ENCODE data around the gene PIEZO1.

Gene PIEZO1

DNA sequence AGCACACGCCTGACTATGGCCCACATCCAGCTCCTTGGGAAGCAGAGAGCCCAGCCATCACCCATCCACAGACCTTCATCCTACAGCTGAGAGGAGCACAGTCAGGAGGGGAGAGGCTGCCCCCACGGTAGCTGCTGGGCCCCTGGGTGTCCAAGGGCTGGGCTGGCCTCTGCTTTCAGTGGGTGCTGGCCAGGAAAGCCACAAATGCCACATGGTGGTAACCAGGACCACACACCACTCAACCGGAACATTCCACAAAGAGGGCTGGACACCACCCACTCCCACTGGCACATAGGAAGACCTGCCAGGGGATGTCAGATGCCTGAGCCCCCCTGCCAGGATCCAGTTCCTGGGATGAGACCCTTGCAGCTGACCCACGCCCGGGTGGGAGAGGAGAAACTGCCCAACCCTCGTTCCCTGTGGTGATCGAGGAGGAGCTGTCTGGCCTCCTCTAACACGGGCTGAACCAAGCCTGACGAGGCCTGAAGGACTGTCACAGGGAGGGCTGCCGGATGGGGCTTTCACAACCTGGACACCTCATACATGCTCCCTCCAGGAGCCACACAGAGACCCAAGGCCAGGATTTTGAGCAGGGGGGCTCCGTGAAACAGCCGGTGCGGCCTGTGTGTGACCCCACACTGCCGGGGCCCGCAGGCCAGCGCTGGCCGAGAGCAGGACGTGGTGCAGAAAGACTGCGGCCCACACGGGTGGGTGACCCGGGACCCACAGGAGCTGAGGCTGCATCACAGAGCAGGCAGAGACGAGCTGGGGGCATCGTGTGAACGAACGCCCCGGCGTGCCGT is 30.7 kb downstream of the PIEZO1 start:
- no peak for DNase-seq (ENCODE audit: low read depth, low spot score)

DNA sequence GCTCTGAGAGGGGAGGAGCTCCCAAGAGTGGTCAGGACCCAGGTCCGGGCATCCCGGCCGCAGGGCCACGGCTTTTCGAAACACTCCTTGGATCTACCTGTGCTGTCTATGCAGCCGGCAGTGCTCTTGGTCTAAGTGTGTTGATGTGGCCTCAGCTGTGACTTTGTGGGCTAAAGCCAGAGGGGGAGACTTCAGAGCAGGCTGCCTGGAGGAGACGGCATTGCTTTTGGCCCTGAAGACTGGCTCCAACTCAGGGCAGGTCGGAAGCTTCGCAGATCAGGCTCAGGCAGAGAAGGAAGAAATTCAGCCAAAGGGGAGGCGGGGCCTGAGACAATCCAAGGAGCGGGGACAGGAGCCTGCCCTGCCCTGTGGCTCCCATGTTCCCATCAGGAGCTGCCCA is 31.4 kb downstream of the PIEZO1 start:
- DNase-seq (ENCODE audit: low read depth, low spot score) = no peak

DNA sequence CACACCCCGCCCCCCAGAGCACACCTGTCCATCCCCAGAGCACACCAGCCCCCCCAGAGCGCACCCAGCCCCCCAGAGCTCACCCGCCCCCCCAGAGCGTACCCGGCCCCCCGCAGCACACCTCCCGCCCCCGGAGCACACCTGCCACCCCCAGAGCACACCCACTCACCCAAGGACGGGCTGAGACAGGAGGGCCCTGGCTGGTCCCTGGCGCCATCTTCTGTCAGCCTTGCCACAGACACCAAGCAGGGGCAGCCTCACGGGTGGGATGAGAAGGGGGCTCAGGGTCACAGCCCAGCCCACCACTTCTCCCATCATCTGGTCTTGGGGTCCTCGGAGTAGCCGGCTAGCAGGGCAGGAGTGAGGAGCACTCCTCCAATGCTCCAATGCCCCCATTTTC is 31.8 kb downstream of the PIEZO1 start:
- no peak for DNase-seq (ENCODE audit: low read depth, low spot score)

DNA sequence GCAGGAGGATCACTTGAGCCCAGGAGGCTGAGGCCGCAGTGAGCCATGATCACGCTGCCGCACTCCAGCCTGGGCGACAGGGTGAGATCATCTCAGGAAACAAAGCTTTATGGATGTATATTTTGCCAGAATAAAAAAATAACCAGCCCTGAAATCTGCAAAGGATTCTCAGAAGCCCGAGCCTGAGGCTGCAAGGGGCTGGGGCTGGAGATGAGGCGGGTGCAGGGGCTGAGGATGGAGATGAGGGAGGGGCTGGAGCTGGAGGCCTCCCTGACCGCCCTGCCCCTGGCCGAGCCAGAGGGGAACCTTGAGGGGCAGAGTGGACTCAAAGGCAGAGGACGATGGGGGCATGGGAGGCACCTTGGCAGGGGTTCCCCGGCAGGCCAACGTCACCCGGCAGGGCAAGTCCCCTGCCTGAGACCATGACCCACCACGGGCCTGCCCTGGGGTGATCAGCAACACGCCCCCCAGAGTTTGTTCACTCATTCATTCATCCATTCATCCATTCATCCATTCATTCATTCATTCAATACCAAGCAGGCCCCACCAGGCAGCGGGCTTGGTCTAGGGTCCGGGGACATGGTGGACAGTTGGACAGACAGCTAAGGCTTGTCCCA is 32.5 kb downstream of the PIEZO1 start:
- no peak for DNase-seq (ENCODE audit: low read depth, low spot score)

DNA sequence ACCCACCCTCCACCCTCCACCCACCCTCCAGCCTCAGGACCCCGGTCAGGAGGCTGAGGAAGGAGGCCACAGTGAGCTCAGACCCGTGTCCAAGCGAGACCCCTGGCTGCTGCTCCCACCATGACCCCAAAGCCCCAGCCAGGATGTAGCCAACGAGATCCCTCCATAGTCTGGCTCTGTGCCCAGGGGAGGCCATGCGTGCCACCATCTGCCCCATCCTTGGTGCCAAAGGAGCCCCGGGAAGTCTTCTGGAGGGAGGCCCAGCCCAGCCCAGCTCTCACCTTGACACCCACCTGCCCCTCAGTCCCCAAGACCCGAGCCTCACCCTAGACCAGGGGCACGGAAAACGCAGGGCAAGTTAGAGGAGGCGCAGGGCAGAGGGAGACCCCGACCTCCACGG is 34.2 kb downstream of the PIEZO1 start:
- no peak for DNase-seq (ENCODE audit: low read depth, low spot score)

DNA sequence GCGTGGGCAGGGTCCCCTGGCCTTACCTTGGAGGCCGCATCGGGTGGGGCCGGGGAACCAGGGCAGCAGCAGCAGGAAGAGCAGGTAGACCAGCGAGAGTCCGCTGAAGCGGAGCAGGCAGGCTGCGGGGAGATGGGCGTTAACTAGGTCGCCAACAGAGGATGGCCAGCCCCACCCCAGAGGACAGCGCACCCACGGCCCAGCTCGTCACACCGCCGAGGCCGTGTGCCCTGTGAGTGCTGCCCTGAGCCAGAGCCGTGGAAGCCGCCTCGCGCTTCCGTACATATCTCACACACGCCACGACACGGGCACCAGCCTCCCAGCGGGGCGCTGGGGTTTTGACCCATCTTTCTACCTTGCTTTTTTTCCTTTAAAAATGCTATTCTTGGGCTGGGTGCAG is 35.7 kb downstream of the PIEZO1 start:
- no peak for DNase-seq (ENCODE audit: low read depth, low spot score)

DNA sequence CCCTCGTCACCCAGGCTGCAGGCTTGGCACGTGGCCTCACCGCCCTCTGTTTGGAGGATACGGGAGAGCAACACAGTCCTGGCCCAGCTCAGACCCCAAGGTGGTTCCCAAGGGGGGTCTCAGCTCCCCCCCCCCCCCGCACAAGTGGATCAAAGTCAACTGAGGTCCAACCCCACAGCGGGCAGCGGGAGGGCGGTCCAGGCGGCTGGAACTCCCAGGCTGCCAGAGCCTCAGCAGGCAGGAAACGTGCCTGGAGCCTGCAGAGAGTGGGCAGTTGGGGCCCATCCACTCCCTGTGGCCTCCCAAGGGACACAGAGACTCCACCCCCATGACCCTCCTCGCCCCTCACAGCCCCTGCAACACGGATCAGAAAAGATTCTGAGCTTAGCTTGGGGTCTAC is 36.7 kb downstream of the PIEZO1 start:
- no peak for DNase-seq (ENCODE audit: low read depth, low spot score)

DNA sequence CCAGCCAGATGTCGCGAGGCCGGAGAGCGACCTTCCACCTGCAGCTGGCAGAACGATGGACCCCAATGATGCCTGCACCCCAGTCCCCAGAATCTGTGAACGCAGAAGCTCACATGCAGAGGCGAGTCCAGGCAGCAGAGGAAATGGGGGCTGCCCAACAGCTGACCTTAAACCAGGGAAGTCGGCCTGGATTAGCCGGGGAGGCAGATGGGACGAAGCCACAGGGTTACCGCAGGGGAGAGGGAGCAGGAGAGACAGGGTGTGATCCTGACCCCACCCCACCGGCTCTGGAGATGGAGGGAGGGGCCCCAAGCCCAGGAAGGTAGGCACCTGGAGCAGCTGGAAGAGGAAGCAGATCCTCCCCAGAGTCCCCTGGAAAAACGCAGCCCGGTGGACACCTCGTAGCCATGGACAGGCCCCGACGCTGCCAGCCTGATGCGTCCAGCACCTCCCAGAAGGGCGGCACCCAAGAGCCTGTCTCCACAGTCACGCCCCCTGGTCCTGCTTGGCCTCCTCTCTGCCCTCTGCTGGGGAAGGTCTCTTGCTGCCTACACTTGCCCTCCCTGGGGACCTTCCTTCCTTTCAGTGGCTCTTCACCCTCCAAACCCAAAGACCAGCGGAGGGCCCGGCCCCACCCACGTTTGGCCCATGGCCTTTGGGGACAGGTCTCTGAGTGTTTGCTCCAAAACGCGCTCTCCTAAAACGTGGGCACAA is 37.3 kb downstream of the PIEZO1 start:
- DNase-seq (ENCODE audit: low read depth, low spot score) = peak; percentile 82

DNA sequence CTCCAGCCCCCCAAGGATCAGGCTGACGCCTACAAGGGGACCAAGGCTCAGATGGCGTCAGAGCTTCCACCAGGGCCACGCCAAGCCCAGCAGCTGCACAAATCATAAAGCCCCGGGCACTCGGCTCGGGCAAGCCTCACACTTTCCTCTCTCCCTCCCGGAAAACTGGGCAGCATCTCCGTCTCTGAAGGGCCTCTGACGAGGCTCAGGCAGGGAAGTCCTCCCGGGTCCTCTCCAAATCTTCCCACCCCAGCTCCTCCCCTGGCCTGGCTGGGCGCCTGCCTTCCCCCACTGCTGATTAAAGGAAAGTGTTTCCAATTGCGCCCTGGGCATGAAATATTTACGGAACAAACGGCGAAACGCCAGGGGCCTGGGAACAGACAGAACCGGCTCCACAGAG is 38.5 kb downstream of the PIEZO1 start:
- DNase-seq (ENCODE audit: low read depth, low spot score) = no peak

DNA sequence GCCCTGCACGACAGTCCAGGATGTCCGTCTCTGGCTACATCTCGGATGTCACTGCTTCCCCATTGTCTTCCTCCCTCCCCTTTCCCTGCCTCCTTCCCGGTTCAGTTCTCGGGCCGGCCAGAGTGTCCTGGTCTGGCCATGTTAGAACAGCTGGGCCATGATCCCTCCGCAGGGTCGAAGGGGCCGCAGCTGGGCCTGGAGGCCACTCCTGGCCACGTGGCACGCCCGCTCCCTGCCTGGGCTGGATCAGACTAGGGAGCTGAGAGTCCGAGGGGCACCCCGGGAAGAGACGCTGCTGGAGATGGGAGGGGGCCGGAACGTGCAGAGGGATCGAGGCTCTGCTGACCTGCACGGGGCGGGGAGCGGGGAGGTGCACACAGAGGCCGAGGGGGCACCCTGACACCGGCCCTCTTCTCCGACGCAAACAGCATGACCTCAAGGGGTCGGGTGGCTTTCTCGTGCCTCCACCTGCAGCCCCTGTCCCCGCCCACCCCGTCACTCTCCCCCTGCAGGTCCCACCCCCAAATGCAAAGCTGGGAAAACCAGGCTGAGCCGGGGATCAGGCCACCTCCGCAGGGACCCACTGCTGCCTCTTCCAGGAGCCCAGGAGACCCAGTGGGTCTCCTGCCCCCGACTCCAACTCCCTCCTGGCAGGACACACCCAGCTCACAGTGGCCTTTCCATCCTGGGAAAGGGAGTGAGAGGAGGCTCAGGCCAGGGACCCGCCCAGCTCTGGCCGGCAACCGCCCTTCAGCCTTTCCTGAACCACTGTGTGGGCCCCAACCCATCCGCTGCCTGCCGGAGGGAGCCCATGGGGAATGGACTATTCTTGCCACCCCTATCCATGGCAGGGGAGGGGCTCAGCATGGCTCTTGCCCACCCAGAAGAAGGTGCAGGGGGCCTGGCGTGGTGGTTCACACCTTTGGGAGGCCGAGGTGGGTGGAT is 40.2 kb downstream of the PIEZO1 start:
- DNase-seq (ENCODE audit: low read depth, low spot score) = no peak

DNA sequence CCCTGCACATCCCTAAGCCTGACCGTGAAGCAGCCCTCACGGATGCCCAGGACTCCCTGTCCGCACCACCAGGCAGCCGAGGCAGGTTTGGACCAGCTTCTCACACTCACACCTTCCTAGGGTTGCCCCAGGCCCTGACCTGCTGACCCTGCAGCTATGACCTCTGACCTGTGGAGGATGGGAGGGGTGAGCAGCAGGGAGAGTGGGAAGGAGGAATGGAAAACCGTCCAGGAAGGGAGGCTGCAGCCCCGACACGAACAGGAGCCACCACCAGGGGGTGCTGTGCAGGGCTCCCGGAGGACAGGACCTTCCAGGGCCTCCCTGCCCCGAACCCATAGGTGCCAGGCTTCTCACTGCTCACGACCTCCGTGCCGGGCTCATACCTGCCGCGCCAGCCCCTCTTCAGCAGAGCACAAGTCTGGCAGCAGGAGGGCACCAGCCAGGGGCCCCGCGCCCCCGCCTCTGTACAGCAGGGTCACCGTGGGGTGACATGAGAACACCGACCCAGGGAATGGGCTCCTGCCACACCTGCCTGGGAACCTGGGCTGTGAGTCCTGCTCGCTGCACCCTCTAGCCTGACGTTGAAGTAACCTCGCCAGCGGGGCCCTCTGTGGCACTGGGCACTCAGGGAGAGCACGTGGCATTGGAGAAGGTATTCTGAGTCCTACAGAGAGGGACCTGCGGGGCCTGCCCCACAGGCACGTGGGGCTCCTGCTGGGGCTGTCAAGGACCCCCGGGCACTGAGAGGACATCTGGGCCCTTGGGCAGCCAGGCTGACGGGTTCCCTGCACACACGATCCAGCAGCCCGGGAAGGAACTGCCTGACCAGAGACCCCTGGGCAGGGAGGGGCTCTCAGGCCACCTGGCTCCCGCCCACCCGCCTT is 41.1 kb downstream of the PIEZO1 start:
- peak; percentile 93 for DNase-seq (ENCODE audit: low read depth, low spot score)

DNA sequence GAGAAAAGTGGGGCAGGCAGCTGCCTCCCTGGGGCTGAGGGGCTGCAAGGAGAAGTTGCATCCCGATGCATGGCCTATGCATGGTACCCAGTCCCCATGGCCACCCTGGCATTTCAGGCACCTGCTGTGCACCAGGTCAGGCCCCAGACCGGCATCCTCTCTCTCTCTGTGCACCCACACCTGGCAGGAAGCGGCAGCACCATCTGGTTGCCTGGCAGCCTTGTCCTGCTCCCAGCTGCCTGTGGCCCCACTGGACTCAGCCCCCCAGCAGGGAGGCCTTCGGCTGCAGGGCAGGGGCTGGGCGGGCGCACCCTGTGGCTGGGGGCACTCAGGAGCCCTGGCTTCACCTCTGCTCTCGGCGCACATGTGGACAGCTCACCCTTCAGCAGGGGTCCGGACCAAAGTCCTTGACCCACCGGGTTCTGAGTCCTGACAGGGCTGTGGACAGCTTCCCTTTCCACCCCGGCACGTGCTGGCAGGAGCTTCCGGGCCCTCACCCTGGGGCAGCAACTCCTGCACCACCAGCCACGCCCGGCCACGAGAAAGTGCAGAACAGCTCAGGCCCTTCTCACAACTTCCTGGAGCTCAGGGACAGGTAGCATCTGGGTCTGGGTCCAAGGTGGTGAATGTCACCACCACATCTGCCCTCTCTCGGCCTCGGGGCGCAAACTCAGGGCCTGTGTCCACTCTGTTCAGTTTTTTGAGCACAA is 42.0 kb downstream of the PIEZO1 start:
- no peak for DNase-seq (ENCODE audit: low read depth, low spot score)

DNA sequence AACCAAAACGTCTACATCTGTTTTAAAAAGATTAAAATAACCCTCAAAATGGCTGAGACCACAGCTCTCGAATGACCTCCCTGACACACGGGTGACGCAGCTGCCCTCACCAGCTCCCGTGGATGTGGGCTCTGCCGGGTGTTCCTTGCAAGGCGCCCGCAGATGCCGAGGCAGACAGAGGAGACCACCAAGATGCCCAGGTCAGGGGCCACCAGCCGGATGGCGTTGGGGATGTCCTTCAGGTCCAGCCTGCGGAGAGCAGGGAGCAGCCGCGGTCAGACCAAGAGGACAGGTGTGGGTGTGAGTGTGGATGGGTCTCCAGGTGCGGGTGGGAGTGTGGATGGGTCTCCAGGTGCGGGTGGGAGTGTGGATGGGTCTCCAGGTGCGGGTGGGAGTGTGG is 43.7 kb downstream of the PIEZO1 start:
- DNase-seq (ENCODE audit: low read depth, low spot score) = no peak

DNA sequence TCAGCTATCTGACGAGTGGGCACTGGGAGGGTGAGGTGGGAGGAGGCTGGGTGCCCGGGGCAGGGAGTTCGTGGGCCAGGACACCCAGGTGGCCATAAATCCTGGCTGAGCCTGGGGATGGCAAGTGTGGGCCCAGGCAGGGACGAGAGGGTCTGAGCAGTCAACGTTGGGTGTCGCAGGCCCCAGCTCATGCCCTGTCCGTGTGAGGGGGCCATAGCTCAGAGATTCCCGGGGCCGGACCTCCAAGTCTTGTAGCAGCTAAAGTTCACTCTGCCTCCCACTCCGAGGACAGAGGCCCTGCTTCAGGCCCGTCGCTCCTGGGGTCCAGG is 44.3 kb downstream of the PIEZO1 start:
- DNase-seq (ENCODE audit: low read depth, low spot score) = no peak

DNA sequence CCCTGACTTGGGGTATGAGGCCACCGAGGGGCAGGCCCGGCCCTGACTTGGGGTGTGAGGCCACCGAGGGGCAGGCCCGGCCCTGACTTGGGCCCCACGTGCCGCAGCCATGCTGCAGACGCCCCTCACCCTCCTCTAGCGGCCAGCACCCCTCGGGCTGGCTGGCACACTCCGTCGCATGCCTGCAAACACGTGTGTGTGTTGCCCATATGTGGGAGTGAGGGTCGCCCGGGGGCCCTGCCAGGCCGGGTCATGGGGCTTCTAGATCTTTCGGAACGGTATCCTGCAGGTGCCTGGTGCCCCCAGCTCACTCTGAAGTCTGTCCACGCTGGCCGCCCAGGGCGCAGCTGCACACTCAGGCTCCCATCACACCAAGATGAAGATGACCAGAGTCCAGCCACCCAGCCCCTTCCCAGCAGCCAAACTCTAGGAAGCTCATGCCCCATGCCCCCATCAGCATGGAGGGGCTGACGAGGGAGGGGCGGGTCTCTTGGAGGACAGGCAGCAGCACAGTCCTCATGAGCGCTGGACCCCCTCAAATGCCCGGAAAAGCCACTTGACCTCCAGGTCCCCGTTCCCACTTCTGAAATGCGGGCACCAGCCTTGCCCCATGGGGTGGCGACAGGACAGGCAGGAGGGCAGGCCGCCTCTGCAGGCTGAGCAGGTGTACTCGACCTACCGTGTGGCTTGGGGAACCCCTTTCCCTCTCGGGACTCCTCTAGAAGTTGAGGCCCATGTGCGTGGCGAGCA is 44.9 kb downstream of the PIEZO1 start:
- DNase-seq (ENCODE audit: low read depth, low spot score) = no peak

DNA sequence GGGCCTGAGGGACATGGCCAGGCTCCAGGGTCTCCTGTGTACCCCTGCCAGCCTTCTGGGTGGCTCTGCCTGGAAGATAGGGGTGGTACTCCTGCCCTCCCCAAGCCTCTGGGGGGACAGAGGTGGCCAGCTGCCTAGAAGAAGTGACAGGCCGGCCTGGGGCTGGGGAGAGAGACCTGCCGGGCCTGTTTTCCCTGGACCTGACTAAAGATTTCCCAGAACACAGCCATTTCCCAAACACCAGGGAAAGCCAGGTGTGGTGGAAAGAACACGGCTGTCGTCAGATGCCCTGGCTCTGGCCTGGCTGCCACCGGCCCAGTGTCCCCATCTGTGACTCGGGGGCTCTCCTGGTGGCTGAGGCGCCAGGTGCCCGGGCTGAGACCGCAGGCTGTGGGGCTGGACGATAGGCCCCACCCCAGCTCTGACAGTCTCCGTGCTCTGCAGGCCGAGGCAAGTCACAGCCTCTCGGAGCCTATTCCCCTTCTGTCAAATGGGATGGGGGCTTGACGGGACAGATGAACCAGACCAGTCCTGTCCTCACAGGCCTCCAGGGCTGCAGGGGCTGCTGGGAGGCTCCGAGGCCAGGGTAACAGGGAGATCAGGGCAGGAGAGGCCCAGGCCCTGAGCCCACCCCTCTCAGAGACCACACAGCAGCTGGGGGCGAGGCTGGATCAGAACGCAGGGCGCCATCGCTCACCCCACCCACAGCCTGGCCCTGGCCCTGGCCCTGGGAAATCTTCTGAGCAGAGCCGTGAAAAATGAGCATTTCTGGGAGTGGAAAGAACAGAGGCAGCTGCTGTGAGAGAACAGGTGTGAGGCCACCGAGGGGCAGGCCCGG is 45.7 kb downstream of the PIEZO1 start:
- DNase-seq (ENCODE audit: low read depth, low spot score) = no peak

DNA sequence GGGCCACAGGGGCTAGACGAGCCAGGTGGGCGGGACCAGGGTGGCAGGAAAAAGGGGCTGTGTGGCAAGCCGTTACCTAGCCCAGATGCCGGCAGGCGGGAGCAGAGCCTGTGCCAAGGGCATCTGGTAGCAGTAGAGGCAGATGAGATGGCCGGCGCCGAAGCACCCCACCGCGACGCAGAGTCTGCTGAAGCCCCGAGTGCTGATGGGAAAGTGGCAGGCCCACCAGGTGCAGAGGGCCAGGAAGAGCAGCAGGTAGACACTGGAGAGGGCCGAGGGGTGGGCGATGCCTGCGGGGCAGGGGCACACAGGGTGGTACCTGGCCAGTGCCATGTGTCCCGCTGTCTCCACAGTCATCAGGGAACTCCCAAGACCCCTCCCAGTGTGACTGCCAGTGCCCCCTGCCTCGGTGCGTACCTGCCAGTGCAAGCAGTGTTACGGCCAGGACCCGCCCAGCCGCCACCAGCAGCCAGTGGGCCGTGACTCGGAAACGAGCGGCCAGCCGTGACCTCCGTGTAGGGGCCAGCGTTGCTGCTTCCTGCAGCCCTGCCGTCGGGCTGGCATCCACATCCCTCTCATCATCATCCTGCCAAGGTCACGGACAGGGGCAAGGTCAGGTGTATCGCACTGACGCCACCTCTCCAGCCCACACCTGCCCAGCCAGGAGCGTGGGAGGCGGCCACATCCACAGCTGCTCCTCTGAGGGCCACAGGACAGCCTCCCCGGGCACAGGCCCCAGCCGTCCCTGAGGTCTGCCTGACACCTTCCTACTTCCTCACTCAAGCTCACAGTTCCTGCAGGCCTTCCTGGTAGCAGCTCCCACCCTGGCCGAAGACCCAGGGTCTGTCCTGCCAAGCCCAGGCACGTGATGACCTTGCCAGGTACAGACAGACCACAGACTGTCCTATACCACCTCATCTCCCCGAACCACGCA is 46.6 kb downstream of the PIEZO1 start:
- DNase-seq (ENCODE audit: low read depth, low spot score) = no peak
